Inferior parietal cortex (tissue), 1 donor: ENCODE data around the gene TEF.

ENCODE experiments used
- DNase-seq: peaks from one replicate; pipeline ENCODE4 v3.0.0-alpha.2; 2016; ENCODE audit errors: extremely low spot score

TEF gene

DNA sequence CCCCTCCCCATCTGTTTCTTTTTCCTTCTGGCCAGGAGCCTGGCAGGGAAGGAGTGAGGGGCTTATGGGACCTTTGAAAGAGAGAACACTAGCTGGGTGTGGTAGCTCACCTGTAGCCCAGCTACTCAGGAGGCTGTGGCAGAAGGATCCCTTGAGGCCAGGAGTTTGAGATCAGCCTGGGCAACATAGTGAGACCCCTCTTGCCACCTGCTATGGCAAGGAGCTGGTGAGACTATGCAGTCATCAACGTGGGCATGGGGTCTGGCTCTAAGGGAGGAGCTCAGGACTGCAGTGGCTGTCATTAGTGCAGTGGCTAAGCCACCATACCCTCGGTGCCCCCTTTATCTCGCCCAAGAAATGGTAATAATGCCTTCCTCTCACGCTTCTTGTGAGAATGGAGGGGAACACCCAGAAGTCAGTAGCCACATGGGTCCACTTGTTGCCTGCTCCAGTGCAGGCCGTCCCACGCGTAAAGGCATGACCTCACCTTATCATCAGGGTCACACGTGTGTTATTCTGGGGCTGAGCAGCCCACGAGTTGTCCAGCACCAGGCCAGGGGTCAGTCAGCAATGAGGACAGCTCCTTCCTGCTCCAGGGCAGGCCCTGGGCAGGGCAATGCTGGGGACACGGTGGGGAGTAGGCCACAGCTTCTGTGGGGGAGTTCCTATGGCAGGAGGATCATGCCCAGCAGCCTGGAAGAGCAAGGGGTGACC is 27.7 kb upstream of the TEF start:
- no peak for DNase-seq

DNA sequence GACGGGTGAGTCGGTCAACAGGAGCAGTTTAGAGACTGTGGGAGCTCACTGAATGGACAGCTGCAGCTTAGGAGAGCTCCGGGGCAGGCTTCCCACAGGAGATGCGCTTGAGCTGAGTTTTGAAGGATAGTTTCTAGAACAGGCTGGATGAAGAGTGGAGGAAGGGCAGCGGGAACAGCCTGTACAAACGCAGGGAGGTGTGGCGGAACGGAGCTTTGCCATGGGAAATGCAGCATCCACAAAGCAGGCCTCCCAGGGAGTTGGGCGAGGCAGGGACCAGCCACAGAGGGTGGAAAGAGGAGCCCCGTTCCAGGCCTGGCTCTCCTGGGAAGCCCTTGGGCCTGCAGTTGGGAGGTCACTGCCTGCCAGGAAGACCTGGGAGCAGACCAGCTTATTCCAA is 26.8 kb upstream of the TEF start:
- no peak for DNase-seq

DNA sequence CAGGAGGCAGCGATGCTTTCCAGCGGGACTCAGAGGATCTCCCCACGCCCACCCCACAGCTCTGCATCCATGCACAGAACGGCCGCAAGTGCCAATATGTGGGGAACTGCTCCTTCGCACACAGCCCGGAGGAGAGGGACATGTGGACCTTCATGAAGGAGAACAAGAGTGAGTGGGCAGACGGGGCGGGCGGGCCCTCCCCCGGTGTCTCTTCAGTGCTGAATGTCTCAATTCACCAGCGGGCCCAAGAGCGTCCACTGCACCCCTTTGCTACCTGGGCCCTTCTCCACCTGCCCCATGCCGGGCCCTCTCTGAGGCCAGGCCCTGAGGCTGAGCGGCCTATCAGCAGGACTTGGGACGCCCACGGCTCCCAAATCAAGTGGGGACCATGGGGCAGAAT is 25.8 kb upstream of the TEF start:
- DNase-seq, result no peak

DNA sequence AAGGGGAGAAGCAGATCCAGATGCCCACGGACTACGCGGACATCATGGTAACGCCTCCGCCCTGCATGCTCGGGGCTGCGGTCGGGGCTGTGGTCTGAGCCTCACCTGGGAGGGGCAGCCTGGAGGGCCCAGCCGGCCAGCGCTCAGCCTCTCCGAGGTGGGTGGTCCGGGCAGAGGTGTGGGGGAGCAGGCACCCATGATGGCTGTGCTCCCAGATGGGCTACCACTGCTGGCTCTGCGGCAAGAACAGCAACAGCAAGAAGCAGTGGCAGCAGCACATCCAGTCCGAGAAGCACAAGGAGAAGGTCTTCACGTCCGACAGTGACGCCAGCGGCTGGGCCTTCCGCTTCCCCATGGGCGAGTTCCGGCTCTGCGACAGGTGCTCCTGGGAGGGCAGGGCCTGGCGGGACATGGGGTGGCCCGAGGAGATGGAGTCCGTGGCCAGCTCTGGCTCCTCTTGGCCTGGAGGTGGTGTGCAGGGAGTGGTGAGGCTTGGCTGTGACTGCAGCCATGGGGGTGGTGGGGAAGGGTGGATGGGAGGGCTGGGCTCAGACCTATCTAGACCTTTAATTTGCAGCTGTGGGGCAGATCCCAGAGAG is 25.2 kb upstream of the TEF start:
- no peak for DNase-seq

DNA sequence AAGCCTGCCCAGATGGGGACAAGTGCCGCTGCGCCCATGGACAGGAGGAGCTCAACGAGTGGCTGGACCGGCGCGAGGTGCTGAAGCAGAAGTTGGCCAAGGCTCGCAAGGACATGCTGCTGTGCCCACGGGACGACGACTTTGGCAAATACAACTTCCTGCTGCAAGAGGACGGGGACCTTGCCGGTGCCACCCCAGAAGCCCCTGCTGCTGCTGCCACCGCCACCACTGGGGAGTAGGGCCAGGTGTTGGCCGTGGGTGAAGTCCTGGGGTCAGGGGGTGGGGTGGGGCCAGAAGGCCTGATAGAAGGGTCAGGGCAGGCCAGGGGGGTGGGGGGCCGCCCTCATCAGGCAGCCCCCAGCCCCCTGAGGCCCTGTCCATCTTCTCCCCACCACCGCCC is 24.6 kb upstream of the TEF start:
- DNase-seq, result no peak

DNA sequence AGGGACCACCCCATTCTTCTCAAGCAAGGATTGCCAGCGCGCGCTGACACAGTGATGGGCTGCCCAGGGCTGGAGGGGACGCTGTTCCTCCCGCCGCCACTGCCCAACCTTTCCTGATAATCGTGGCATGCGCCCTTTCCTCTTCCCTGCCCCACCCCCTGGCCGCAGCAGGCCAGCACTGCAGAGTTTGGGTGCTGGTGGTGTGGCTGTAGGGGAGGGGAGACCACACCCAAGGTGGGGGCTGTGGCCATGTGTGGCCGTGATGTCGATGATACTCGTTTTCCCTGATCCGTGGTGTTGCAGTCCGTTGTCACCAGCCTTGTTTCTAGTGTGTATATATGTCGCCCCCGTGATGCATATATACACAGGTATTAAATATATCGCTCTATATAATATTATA is 22.8 kb upstream of the TEF start:
- DNase-seq, result no peak

DNA sequence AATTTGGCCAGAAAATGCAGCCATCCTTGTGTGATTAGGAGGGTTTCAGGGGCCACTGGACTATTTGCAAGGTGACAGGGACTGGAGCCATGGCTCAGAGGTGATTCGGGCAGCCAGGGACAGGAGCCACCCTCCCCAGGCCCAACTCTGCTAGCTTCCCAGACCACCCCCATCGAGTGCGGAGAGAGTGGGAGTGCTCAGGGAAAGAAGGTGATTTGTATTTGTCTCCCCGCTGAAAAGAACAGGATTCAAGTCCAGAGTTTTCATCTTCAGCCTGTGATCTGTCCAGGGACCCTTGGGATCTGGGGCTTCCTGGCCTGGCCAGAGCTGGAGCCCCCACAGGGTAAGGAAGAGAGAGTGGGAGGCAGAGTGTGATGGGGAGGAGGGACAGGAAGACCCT is 22.4 kb upstream of the TEF start:
- no peak for DNase-seq

DNA sequence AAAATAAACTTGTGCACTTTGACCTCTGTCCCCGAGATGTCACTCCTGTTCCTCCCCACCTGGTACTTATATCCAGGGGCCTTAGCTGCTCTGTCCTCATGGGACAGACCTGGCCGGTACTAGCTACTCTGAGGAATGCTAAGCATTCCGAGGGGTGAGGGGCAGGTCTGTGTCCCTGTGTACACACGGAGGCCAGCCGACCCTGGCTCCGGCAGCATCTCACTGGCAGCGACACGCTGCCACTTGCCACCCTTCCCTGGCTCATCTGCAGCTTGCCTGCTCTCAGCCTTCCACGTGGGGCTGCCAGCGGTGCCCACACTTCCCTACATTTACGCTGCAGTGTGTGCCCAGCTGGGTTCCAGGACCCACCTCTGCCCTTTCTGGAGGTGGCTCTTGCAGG is 21.6 kb upstream of the TEF start:
- DNase-seq, result no peak

DNA sequence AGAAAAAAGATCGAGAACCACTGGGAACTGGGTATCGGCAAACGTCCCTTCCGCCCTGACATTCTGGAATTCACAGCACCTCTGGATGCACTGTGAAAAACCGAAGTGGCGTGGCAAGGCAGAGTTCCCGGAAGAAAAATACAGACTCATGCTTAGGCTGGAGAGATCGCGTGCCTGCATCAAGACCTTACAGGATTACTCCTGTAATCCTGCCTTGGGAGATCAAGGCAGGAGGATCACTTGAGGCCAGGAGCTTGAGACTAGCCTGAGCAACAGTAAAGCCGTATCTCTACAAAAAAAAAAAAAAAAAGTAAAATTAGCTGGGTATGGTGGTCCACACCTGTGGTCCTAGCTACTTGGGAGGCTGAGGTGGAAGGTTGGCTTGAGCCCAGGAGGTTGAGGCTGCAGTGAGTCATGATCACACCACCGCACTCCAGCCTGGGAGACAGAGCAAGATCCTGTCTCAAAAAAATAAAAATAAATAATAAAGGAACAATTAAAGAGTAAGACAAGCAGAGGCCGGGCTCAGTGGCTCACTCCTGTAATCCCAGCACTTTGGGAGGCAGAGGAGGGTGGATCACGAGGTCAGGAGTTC is 19.9 kb upstream of the TEF start:
- no peak for DNase-seq

DNA sequence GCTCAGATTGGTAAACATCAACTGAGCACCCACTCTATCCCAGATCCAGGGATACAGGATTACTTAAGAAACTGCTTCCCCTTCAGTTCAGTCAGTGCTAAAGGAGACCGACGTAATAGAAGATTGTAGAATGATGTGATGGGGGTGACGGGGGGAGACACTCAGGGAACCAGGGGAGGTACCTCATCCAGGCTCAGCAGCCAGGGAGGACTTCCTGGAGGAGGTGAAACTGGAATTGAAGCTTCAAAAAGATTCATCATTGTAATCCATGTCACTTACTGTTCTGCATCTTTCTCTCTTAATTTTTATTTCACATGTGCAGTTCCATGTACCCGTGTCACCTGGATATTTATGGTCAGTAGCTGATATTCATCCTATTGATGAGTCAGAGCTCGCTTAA is 19.1 kb upstream of the TEF start:
- DNase-seq, result no peak

DNA sequence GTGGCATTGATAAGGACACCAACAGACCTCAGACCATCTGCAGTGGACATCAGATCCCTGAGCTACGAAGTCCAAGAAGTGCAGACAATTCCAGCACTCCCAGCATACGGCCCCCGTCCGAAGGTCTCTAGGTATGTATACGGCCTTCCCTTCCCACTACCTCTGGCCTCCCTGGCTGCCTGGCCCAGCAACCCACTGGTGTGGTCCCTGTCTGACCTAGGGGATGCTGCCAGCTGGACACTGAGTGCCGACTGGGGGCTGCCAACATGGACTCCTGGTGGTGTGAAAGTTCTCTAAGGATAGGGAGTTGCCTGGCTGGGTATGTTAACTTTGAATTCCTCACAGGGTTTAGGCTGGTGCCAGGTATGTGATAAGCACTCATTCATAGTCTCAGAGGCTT is 17.5 kb upstream of the TEF start:
- DNase-seq, result no peak

DNA sequence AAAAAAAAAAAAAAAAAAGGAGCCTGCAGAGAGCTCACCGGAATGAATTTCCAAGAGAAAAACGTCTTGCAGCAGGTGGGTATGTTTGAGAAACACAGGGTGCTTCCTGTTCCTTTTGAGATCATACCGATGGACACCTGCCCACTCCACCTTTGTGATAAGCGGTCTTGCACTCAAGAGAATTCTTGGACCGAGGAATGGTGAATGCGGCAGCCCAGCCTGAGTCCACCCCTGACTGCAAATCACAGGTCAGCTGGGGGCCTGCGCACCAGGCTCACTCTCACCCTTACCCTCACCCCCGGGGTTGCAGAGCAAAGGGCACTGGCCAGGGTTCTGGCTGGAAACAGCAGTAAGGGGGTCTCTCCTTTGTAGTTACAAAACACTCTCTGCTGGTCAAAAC is 16.8 kb upstream of the TEF start:
- no peak for DNase-seq

DNA sequence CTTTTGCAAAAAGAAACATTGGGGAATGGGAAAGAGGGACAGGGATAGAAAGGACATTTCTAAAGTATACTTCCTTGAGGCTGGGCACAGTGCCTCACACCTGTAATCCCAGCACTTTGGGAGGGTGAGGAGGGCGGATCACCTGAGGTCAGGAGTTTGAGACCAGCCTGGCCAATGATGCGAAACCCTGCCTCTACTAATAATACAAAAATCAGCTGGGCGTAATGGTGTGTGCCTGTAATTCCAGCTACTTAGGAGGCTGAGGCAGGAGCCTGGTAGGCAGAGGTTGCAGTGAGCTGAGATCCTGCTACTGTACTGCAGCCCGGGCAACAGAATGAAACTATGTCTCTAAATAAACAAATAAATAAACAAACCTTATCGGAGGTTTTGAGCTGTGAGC is 16.3 kb upstream of the TEF start:
- DNase-seq, result no peak

DNA sequence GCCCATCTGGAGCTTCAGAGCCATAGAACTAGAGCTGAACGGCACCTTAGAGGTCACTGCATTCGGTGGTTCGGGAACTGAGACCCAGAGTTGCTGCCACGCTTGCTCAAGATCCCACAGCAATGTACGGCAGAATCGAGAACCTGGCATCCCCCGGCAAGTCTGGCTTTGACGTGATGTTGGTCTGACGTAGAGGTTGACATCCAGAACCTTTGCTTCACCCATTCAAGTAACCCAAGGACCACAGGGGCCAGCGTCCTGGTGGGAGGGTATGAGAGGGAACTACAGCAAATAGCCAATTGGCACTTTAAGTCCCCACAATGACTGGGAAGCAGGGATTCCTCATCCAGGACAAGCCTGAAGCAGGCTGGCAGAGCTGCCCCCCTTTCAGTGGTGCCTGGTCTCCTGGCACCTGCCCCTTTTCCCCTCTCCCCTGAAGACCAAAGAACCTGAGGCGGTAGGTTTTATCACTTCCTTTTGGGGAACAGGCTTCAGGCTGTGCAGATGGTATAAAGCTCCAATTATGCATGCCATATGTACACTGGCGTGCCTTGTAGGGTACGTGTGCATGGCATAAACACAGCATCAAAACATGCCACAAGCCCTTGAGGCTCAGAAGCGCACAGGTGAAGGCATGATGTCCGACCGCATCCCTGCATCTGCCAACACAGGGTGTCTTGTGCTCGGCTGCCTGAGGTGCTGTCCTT is 15.3 kb upstream of the TEF start:
- DNase-seq, result no peak

DNA sequence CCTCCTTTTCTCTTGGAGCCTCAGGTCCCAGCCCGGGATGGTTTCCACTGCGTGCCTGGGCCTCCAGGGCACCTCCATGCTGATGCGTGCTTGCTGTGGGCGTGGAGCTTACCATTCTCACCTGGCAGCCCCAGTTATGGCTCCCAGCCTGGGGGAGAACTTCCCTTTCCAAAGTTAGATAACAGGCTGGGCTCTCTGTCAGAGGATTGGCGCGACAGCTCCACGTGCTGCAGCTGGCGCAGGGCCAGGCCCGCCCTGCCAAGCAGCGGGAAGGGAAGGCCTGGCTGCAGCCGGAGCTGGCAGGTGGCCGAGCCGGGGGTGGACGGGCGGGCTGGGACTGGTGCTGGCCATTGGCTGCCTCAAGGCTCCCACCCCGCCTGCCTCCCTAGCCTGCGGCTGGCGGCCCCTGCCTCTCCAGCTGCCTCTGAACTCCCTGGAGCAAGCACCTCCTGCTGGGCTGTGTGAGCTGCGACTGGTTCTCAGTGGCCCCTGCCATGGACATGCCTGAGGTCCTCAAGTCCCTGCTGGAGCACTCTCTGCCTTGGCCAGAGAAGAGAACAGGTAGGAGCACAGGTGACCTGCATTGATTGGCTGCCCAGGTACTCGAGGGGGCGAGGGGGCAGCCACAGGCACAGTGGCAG is 14.6 kb upstream of the TEF start:
- peak; percentile 94 for DNase-seq

DNA sequence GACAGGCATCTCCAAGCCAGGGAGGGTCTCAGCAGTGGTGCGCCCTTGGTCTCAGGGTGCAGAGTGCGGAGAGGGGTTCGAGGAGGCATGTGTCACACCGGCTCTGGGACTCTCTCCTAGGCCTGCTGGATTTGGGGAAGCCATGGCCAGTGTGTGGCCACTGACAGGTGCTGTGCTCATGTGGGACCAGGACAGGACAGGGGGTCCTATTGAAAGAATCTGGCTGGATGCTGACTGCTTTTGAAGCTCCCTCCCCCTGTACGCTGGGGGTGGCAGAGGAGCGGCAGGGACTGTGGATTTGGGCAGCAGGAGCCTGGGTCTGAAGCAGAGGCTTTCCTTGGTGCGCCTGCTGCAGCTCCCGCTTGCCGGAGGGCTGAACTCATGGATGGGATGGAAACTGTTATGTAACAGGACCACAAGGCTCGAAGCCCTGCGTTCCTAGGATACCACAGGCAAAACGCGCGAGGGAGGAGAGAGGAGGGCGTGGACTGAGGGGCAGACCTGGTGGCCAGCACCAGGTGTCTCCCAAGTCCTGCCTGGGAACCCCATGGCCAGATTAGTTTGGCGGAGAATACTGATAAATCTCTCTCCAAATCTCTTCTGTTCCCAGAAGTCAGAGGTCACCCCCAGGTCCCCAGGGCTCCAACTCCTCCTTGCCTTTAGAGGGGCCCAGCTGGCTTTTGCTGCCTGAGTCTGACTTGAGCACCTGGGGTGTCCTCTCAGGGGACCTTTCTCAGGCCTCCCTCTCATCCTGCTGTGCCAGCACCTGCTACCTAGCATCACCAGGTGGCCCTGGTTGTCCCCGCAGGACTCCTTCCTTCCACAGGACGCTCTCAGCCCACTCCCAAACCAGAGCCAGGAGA is 13.8 kb upstream of the TEF start:
- DNase-seq, result peak; percentile 53

DNA sequence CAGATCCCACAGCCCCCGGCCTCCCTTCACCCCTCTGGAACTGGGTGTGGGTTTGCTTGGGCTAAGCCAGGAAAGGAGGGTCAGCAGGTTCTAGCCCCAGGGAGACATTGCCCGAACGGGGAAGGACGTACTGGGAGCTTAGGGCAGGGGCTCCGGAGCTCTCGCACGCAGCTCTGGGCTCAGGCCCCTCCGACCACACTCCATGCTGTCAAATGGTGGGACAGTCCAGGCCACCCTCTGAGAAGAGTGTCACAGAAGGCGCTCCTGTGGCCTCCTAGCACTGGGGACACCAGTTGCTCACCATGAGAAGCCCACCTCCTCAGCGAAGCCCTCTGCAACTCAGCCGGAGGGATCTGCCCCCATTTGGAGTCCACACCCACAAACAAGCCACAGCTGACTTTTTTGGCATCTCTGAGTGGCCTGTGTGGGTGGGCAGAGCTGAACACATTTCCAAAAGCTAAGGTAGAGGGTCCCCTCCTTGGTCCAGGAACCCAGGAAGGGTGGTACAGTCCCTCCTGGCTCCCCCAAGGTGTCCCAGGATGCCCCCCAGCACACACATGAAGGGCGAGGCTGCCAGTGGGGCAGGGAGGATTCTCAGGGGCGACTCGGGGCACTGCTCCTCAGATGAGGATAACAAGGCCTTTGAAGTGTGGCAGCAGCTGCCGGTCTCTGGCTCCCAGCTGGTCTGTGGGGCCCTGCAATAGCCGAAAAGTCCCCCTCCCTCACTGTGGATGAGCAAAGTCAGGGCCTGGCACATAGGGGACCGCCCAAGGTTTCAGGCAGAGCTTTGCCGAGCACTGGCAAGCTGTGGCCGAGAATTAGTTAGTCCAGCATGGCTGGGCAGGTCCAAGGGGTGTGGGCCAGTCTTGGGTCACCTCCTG is 13.0 kb upstream of the TEF start:
- DNase-seq, result peak; percentile 13

DNA sequence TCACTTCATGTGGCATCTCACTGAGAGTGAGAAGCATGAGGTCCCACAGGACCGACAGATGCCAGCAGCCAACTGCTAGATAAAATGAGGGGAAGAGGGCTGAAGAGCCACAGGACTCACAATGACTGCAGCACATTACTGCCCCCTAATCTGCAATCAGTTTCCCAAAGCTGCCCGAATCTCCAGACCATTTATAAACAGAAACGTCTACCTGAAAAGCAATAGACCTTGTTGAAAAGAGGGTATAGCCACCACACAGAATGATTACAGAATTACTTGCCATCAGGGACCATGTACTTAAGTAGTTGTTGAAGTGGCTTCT is 12.4 kb upstream of the TEF start:
- peak; percentile 30 for DNase-seq

DNA sequence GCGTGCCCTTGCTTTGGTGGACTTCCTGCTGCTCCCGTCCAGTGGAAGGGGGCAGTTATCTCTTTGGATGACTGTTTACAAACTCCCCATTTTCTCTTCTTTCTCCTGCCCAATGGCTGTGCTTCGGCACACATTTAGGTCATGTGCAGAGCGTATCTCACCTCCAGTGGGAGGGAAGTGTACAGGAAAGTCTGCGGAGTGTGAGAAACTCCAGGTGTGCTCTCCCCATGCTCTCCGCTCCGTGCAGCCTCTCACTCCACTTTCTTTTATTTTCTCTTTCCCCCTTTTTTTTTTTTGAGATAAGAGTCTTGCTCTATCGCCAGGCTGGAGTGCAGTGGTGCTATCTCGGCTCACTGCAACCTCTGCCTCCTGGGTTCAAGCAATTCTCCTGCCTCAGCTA is 11.9 kb upstream of the TEF start:
- DNase-seq, result no peak

DNA sequence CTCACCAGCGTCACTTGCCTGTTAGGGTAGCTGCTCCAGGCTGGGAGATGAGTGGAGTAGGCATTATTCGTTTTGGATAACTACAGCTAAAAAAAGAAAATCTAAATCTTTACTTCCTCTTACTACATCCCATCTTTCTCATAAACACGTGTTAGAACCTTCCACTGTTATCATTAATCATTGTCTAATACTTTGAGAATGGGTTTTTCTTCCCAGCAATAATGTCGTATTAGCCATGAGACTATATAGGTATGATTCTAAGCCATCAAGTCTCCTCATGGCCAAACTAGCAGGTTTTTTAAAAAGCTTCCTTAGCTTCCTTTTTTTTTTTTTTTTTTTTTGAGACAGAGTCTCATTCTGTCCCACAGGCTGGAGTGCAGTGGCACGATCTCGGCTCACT is 3.9 kb upstream of the TEF start:
- DNase-seq, result no peak

DNA sequence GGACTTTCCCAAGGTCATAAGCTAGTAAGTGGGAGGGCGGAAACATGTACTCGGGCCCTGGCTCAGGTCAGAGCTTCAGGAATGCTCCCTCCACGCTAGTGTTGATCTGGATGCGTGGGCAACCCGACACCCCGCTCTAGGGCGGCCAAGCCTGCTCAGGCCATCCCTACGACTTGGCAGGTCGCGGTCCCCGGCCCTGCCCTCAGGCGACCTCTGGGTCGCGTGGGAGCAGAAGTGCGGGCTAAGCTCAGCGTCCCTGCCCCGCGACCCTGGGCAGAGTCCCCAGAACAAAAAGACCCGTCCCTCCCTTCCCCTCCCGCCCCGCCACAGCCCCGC is 781 bp upstream of the TEF start:
- peak; percentile 52 for DNase-seq
